IMR-90 (cell line): ENCODE results near the gene GGTLC1.
"Not testable (repeated sequence)": the region's sequence is repeated elsewhere in the genome, so short reads cannot be mapped to it uniquely, and the experiment has no call there.

Experiments
- ELK1 ChIP-seq: fragments of 150-350 bp; IDR thresholded peaks from 2 replicates; pipeline ENCODE4 v1.6.1; 2016; ENCODE audit warnings: low read depth, mild to moderate bottlenecking, low read length, moderate library complexity, borderline replicate concordance
- FOS ChIP-seq: fragments of 150-350 bp; IDR thresholded peaks from 2 replicates; pipeline ENCODE4 v1.6.1; 2016; ENCODE audit warnings: low read depth, low read length
- MAZ ChIP-seq: IDR thresholded peaks from 2 replicates; pipeline ENCODE4 v1.6.1; 2012; ENCODE audit warnings: low read depth, mild to moderate bottlenecking, low read length, improper control_type of control experiment, moderate library complexity, borderline replicate concordance
- MXI1 ChIP-seq: IDR thresholded peaks from 2 replicates; pipeline ENCODE4 v1.6.1; 2012; ENCODE audit warnings: low read depth, mild to moderate bottlenecking, low read length, moderate library complexity, borderline replicate concordance
- POLR2A ChIP-seq: IDR thresholded peaks from 2 replicates; pipeline ENCODE4 v1.6.1; 2012; ENCODE audit warnings: mild to moderate bottlenecking, low read depth, low read length
- RAD21 ChIP-seq: IDR thresholded peaks from 2 replicates; pipeline ENCODE4 v1.6.1; 2012; ENCODE audit warnings: low read length, improper control_type of control experiment

GRCh38 chr20:23984476-23985023, 4.0 kb downstream of the GGTLC1 start:
- not testable (repeated sequence) for TF ChIP-seq FOS, RAD21, MXI1, MAZ, POLR2A, ELK1
